Activated CD4-positive, alpha-beta T cell treated with anti-CD3 and anti-CD28 coated beads for 24 hours (primary cell): ENCODE results near the gene ASB5.
"Not testable (repeated sequence)": the region's sequence is repeated elsewhere in the genome, so short reads cannot be mapped to it uniquely, and the experiment has no call there.

Experiments used
- DNase-seq, 2 donors: peaks; one replicate each; pipeline ENCODE4 v3.0.0-alpha.2; 2020; ENCODE audit warnings: low read depth in 2 of 2

Gene ASB5

DNA sequence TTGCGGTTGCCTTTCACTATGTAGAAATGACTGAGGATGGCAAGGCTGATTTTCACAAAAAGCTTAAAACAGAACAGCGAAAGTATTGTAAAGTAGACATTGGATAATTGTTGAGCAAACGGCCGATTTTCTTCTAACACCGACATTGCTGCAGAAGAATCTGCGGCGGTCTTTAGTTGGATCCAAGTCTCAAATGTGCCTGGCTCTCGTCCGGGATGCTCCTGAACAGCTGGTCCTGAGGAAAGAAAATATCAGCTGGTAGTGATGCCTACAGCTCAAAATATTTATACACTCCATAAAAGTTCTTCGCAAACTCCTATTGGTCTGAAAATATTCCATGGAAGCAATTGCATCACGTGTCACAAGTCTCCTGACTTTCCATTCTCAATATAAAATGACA, at the start of gene ASB5:
Gene ASB5, minus strand, starts transcription at position 260 of the 400 bp plus-strand sequence. Its CDS starts 114 bp downstream, at position 146.
- no peak for DNase-seq

DNA sequence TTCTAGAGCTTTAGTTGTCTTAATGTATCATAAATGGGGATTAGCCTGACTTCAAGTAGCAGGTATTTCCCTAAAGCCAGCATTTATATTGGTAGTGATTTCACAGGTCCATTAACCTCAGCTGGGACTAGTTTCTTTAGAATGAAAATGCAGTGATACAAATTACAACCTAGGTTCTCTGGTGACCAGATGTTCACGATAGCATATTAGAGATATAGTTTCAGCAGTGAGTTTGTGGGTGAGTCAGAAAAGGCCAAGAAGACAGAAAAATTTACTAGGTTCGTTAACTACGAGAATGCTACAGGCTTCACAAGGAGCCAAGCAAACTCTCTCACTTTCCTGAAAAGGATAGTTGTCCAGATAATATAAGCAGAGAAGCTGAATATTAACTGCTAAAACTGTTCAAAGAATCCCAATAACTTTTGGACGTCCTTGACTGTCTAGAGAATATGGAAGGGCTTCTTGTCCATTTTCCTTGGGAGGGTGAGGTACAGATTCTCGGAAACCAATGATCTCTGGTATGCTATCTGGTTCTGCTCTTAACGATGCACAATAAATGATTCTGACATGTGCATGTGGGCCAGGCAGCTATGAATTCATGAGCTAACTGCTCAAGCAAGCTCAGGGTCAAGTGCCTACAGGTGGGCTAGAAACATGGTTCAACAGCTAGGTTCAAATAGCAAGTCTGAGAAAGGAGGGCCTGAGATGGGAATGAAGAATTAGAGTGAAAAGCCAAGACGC, 44.7 kb upstream of the ASB5 start:
- no peak for DNase-seq

DNA sequence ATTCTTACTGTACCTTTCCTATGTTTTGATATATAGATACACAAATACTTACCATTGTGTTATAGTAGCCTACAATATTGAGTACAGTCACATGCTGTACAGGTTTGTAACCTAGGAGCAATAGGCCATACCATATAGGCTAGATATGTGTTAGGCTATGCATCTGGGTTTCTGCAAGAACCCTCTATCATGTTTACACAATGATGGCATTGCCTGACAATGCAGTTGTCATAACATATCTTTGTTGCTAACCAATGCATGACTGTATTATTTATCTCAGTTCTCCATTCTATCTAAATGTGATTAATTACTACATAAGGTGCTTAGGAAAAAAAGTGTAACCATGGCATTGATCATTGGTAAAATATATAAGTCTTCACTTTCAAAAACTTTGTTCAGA, 40.8 kb upstream of the ASB5 start:
- no peak for DNase-seq

- DNase-seq, result no peak
Observed at GRCh38 chr4:176309046-176309445, 40.0 kb upstream of the ASB5 start.

GRCh38 chr4:176308441-176308840, 39.4 kb upstream of the ASB5 start:
- DNase-seq, result no peak

DNA sequence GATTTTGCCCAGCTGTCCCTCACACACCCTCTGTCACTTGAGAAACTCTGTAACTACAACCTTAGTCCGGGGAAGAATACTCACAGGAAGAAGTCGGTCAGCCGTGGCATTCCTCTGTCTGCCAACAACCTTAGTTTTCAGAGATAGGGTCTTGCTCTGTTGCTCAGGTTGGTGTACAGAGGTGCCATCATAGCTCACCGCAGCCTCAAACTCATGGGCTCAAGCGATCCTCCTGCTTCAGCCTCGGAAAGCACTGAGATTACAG, 38.6 kb upstream of the ASB5 start:
- no peak for DNase-seq

DNA sequence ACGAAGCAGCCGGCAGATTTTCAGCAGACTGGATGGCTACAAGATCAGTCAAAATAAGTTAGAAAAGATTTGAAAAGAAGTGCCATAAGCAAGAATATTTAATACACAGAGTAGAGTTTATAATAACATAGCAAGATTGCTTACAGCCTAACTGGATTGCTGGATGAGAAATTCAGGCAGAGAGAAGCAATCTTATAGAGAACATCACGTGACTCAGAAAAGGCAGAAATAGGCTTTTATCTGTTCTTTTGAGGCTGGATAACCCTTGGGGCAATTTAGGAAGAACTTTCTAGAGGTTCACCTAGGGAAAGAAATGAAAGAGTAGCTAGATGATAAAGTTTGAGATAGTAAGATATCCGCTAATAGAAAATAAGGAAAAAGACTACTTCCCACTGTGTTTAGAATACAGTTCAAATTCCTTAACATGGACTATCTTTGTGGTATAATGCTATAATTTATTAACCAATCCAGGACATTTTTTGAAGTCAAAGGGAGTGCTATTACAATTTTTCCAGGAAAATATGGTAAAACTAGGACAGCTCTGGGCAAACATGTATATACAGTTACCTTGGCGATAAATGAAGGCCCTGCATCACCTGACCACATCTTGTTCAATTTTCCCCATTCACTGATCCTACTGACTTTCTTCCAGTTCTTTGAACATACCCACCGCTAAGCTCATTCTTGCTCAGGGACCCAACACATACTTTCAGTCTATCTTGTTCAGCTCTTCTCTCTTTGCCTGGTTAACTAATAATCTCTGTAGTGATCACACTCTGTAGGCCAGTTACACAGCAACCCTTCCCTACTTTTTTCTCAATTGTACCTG, 38.0 kb upstream of the ASB5 start:
- DNase-seq, result no peak

- no peak for DNase-seq
Observed at GRCh38 chr4:176303938-176304337, 34.9 kb upstream of the ASB5 start.

- DNase-seq, result no peak
Observed at GRCh38 chr4:176302283-176303275, 33.6 kb upstream of the ASB5 start.

DNA sequence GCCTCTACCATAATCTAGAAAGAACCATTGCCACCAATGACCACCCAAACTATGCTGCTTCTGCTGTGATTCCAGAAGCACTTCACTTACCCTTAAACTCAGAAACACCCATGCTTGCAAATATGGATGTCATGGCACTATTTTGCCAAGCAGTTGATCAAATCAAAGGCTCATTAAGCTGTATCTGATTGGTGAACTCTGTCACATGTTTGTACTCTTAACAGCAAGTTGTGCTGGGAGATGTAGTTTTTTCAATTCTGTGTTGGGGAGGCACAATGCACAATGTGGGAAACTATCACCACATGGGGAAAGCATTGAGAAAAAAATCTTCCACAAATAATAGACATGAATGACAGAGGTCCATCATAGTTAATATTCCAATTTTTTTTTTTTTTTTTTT, 31.5 kb upstream of the ASB5 start:
- DNase-seq, result no peak

- DNase-seq, result no peak
Observed at GRCh38 chr4:176300036-176300435, 31.0 kb upstream of the ASB5 start.

GRCh38 chr4:176298664-176299063, 29.6 kb upstream of the ASB5 start:
- DNase-seq, result no peak

DNA sequence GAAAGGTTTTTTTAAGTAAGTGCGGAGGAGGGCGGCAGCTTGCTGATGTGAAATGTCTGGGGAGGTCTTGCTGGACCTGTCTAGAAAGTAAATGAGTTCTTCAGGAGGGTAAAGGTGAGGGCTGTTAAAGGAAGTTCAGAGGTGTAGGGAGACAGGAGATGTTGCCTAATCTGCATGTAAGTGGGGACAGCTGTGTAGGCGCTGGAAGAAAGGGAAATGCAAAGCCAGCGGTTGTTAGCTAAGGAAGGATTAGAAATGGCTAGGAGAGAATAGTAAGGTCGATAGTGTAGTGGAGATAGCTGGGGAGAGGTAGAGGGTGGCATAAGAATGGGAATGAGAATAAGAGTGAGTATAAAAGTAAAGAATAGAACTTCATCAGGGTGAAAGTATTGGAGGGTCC, 26.9 kb upstream of the ASB5 start:
- not testable (repeated sequence) for DNase-seq

DNA sequence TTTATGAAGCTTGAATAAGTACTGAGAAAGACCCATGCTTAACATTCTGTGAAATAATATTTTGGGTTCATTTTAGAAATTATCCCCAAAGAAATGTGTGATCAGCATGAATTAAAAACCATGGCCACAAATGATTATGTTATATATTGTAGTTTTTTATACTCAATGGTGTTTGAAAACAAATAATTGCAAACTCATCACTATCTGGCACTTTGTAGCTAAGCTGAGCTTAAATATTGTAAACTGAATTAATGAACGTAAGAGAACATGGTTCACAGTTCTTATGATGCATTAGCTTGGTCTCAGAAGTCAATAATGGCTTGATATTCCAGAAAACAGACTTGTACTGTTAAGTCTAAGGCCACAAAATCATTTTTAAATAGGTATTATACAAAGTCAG, 24.6 kb upstream of the ASB5 start:
- no peak for DNase-seq

- DNase-seq, result no peak
Observed at GRCh38 chr4:176292920-176293319, 23.9 kb upstream of the ASB5 start.

- no peak for DNase-seq
Observed at GRCh38 chr4:176291748-176292147, 22.7 kb upstream of the ASB5 start.

GRCh38 chr4:176290520-176290919, 21.5 kb upstream of the ASB5 start:
- no peak for DNase-seq

GRCh38 chr4:176289561-176289960, 20.5 kb upstream of the ASB5 start:
- DNase-seq, result no peak

- no peak for DNase-seq
Observed at GRCh38 chr4:176288020-176288419, 19.0 kb upstream of the ASB5 start.

DNA sequence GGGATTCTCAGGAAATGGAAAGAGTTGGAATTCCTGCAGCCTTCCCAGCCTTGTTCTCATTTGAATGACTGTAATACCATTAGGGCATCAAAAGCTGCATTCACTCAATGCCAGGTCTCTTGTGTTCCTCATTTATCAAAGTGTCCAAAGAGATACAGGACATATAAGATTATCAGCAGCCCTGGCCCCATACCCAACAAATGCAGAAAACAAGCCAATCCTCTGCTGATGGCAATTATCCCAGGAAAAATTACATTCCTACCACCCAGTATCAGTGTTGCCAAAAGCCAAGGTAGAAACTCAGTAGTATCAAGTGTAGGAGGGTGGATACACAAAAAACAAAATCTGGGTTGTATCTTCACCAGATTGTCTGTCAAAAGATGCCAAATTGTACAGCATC, 18.5 kb upstream of the ASB5 start:
- DNase-seq, result no peak

DNA sequence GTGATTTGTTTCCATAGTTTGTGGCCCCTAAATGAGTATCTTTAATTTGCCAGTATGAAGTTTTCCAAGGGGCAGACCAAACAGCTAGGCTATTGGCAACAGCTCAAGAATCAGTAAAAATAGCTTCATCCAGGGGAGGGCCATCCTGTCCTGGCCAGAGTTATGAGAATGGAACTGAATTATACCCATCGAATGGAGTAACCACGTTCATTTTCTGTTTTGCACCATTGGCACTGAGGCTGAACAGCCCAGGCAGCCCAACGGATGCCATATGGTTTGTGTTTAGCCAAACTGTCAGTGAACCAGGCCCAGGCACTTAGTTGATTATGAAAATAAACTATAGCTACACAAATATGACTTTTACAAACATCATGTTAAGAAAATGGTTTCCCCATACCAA, 17.7 kb upstream of the ASB5 start:
- no peak for DNase-seq

GRCh38 chr4:176279560-176279959, 10.5 kb upstream of the ASB5 start:
- not testable (repeated sequence) for DNase-seq
